Left renal pelvis (tissue), 4 donors: ENCODE data around the gene LENG8. TPM values are rescaled to one million over a fixed set of nuclear protein-coding genes. Genes with fewer than 3 reads are reported as not detected.

Experiments
- DNase-seq, 4 donors: peaks; one replicate each; pipeline ENCODE4 v3.0.0-alpha.2; 2013; ENCODE audit warnings: low read depth in 4 of 4, low spot score in 3 of 4
- polyA plus RNA-seq, 4 donors: library from polyadenylated mRNA; unstranded; fragments of 120-200 nt; gene quantifications; one replicate each; pipeline ENCODE4 v1.2.1, GENCODE V29; 2013; ENCODE audit not compliant: insufficient read length in 4 of 4

The LENG8 gene
- polyA plus RNA-seq, 4 donors: 96.5 to 227 (median 138) TPM

DNA sequence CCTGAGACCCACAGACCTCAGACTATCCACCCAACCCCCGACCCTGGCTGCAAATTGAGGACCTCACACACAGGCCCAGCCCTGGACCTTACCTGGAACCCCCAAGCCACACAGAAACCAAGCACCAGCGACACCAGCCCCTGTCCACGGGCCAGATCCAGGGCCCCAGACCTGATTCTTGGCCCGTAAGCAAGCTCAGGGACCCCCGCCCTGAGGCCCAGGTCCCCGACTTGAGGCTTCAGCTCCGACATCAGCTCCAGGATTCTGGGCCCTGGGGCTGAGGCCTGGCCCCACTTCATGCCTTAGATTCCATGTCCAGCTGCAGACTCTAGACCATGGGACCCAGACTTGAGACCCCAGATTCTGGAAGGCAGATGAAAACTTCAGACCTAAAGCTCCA lies 27.5 kb upstream of the LENG8 start:
- no peak for DNase-seq

DNA sequence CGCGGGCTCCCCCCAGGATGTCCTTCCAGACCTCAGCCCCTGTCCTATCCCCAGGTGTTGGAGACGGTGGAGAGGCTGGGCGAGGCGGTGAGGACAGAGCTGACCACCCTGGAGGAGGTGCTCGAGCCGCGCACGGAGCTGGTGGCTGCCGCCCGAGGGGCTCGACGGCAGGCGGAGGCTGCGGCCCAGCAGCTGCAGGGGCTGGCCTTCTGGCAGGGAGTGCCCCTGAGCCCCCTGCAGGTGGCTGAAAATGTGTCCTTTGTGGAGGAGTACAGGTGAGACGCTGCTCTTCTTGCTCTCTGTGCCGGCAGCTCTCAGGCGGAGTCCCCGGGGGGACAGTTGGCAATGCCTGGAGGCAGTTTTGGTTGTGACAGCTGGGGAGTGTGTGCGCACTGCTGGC lies 26.9 kb upstream of the LENG8 start:
- no peak for DNase-seq

DNA sequence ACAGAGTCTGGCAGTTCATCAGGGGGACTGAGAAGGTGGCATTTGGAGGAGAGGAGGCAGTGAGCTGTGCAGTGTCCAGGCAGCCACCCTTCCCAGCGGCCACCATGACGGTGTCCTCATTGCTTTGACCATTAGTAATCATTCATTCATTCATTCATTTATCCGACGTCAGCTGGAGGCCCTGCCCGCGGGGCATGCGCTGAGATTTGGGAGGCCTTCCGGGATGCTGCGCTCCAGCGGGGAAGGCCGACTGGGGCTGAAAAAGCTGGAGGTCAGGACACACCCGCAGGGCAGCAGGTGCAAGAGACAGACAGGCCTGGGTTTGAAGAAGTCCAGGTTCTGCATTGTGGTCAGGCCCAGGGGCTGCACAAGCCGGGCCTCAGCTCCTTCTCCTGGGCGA lies 24.8 kb upstream of the LENG8 start:
- DNase-seq: no peak

DNA sequence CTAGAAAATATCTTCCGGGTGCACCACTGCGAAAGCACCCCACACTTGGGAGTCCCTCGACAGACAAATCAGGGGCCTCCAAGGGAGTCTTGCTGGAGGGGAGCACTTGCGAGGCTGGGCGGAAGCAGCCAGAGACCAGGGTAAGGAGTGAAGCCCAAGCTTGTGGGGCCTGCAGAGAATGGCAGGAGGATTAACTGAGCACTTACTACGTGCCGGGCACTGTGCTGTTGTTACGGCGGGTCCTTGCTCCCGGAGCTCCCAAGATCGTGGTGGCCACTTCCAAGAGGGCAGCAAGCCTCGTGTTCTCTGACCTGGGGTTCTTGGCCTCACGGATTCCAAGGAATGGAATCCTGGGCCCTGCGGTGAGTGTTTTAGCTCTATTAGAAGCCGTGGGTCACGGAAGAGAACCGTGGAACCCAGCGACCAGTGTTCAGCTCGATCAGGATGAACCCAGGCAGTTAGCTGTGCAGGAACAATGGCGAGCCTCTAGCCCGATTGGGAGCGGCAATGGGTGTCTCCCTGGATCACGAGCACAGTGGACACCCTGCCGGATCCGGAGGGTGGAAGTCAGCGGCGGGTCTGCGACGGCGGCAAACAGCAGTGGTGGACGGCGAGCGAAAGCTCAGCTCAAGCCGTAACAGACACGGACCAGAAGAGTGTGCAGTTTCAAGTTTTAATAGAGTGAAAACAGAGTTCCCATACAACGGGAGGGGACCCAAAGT lies 24.2 kb upstream of the LENG8 start:
- no peak for DNase-seq

DNA sequence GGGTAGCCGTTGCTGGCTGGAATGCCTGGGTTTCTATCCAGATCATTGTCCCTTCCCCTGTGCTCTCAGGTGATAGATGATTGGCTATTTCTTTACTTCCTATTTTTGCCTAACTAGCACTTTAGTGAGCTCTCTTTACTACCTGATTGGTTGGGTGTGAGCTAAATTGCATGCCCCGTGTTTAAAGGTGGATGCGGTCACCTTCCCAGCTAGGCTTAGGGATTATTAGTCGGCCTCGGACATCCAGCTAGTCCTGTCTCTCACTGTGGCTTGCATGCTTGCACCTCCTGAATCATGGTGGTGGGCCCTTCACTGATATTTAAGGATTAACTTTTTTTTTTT lies 23.6 kb upstream of the LENG8 start:
- DNase-seq: no peak

DNA sequence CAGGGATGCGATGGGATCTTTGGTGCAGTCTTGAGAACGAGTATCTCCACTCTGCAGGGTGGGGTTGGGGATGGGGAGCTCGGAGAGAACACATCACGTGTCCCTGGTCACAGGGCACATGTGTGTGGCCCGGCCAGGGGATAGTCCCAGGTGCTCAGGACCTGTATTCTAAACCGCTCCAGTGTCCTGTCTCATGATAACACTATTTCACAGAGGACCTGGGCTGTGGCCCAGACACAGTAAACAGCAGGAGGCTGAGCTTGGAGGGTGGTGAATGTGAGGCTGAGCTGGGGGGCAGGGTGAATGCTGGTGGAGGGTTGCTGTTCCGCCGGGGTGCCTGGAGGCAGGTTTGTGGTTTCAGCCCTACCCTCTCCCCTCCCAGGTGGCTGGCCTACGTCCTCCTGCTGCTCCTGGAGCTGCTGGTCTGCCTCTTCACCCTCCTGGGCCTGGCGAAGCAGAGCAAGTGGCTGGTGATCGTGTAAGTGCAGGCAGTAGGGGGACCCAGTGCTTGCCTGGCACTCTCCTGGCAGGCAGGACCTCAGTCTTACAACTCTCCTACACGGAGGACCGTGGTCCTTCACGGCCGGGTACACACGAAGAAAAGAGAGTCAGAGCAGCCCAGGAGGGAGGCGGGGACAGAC lies 22.6 kb upstream of the LENG8 start:
- no peak for DNase-seq

DNA sequence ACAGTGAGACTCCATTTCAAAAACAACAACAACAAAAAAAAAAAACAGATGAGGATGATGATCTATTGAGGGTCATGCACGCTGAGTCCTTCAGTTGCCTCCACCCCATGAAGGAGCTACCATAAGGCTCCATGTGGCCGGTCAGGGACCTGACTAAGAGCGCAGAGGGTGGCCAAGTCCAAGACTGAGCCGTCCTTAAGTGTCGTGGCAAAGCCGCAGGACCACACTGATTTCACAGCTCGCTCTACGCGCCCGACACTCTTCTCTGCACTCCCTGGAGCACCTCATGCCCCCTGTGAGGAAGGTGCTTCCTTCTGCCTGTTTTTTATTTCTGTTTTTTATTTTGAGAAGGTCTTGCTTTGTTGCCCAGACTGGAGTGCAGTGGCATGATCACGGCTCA lies 21.4 kb upstream of the LENG8 start:
- DNase-seq: no peak

DNA sequence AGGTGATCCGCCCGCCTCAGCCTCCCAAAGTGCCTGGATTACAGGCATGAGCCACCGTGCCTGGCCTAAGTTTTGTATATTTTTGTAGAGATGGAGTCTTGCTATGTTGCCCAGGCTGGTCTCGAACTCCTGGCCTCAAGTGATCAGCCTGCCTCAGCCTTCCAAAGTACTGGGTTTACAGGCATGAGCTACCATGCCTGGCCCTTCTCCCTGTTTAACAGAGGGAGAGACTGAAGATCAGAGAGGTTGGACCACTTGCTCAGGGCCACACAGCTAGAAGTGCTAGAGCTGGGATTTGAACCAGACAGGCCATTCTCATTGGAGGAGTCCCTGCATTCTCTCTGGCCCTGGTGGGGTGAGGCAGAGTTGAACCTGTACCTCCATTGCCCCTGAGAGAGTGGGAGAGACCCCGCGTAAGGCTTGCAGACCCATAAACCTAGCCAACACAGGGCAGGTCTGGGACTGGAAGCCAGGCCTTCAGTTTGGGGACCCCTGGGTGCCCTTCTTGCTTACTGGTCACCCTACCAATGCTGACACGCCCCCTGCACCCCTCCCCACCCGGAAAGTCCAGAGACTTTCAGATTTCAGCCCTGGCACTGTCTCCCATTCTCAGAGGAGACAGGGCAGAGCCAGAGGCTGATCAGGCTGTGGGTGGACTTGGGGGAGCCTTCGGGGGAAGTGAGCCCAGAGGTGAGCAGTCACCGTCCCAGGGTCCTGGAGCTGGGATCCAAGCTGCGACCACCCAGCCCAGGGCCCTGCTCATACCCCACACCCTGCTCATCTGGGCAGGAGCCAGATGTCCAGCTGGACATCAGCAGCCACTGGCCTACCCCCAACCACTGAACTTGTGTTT lies 20.4 kb upstream of the LENG8 start:
- DNase-seq: no peak

DNA sequence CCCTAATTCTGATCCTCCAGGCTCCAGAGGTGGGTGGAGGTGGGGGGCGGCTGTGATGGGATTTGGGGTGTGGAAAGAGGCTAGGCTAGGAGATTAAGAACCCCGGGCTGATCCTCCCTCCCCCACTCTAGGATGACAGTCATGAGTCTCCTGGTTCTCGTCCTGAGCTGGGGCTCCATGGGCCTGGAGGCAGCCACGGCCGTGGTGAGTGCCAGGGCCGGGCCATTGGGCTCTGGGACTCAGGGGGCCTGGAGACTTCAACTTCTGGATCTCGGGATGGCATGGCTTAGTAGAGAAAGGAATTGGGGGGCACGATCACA lies 19.9 kb upstream of the LENG8 start:
- DNase-seq: no peak

DNA sequence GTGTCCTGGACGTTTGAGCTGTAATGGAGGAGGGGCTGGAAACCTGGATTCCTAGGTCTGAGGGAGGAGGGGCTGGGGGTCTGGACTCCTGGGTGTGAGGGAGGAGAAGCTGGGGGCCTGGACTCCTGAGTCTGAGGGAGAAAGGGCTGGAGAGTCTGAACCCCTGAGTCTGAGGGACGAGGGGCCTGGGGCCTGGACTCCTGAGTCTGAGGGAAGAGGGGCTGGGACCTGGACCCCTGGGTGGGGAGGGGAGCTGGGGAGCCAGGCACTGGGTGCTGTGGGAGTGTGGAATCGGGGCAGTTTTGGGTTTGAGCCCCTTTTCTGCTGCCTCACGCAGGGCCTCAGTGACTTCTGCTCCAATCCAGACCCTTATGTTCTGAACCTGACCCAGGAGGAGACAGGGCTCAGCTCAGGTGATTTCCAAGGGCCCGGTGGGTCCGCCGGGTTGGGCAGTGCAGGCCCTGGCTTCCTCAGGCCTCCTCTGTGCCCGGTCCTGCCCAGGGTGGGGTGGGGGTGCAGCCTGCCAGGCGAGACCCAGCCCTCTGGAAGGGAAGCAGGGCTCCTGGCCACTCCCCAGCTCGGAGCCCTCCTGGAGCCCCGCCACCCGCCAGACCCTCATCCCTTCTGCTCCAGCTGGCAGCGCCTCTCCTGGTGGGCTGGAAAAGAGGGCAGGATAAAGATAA lies 19.3 kb upstream of the LENG8 start:
- no peak for DNase-seq

DNA sequence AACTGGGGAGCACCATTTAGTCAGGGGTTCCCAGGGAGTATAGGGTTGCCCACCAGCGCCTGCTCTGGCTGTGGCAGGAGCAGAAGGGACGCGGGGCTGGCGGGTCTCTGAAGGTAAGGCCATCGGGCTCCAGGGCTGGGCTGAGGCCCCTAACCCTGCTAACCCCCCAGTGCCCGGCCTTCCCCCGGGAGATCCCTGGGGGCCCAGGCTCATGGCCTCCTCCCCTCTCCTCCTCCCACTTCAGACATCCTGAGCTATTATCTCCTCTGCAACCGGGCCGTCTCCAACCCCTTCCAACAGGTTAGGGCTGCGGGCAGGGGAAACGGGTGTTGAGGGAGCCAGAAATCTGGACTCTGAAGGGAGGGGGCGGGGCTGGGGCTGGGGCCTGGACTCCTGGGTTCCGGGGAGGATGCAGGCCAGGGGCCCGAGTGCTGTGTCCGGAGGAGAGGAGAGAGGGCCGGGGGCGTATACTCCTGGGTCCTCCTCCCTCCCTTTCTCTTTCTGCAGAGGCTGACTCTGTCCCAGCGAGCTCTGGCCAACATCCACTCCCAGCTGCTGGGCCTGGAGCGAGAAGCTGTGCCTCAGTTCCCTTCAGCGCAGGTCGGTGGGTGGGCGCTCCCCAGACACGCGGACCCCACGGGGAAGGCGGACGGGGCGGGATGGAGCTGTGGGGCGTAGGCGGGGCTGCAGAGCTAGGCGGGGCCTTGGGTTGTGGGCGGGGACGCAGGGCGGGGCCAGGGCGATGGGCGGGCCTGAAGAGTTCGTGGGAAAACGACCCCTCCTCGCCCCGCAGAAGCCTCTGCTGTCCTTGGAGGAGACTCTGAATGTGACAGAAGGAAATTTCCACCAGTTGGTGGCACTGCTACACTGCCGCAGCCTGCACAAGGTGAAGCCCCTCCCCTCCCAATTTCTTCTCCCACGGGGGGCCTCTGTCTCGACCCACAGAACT lies 18.4 kb upstream of the LENG8 start:
- DNase-seq: no peak

DNA sequence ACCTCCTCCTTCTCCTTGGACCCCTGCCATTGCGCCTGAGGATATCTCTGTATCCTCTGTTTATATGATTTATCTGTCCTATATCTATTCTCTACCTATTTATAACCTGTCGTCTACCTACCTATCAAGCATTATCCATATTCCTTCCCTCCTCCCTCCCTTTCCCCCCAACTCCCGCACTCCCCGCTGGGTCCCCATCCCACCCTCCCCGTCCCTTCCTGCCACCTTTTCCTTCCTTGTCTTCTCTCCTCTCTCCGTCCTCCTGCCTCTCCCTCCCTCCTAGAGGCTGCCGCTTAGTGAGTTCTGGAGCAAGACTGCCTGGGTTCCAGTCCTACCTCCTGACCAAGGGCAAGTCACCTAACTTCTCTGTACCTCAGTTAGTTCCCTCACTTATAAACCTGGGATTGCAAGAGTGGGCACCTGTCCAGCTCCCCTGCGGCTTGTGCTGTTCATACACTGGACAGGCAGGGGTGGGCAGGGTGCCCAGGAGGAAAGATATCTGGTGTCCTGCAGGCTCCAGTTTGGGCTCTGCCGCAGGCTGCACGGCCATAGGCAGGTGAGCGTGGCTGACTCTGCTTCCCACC lies 17.7 kb upstream of the LENG8 start:
- DNase-seq: no peak

DNA sequence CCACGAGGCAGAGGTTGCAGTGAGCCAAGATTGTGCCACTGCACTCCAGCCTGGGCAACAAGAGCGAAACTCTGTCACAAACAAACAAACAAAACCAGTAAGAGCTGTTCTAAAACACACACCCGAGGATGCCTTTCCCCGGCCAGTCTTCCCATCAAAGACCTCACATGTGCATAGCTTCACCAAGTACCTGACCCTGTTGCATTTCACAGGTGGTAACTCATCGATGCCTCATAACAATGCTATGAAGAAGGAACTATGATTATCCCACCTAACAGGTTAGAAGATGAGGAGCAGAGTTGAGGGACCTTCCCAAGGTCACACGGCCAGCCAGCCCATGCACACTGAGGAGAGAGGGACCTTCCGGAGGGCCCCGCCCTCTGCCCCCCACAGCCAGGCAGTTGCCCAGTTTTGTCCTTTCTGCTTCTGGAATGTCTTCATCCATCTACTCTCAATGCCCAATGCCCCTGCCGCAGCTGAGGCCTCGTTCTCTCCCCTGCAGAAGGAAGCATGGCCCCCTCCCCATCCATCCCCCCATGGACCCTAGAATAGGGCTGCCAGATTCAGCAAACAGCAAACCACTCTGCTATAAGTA lies 16.8 kb upstream of the LENG8 start:
- no peak for DNase-seq

DNA sequence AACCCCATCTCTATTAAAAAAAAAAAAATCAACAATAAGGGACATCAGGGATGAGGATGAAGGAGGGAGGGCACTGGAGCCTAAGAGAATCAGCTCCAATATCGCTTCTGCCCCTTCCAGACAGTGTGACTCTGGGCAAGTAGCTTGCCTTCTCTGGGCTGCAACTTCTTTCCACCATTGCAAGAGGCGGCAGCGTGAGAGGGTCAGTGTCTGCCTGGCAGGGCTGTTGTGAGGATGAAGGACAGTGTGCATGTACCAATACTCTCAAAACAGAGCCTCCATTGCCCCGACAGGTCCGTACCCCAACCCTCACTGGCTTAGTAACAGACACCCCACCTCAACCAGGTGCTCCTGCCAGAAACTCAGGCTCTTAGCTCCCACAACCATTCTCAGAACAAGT lies 15.3 kb upstream of the LENG8 start:
- no peak for DNase-seq

DNA sequence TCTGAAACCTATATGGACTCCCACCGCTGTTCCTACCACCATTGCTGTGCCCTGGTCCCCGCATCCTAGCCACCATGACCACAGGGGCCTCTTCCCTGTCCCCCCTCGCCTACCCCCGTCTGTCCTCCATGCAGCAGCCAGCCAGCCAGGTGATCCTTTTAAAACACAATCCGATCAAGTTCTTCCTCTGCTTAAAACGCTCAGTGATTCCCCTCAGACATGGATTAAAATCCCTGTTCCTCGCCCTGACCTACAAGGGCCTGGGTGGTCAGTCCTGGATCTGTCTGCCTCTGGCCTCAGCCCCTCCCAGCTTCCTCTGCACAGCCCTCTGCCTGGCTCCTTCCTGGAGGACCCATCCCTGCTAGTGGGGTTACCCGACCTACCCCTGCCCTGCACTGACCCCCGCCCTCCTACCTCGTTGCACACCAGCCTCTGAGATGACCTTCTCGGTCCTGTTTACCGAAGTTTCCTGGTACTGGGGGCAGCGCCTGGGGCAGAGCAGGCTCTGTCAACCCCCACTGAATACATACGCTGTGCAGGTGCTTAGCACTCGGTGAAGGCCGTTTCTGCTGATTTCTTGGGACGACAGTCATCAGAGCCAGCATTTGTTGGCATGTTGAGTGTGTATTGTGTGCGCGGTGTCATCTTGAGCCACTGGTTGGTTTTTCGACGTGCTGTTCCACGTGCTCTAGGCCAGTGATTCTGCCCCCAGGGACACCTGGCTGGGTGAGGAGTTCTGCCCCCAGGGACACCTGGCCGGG lies 14.7 kb upstream of the LENG8 start:
- no peak for DNase-seq

DNA sequence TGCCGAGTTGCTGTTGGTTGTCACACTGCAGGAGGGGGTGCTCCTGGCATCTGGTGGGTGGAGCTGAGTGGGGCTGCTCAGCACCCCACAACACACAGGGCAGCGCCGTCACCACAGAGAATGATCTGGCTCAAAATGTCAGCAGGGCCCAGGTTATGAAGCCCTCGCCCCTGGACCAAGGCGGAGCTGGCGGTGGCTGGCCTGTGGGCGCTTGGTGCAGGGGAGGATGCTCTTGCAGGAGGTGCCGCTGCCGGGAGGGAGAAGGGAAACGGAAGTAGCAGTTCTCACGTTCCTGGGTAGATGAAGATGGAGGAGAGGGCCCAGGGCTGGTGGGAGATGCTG lies 14.2 kb upstream of the LENG8 start:
- DNase-seq: no peak

DNA sequence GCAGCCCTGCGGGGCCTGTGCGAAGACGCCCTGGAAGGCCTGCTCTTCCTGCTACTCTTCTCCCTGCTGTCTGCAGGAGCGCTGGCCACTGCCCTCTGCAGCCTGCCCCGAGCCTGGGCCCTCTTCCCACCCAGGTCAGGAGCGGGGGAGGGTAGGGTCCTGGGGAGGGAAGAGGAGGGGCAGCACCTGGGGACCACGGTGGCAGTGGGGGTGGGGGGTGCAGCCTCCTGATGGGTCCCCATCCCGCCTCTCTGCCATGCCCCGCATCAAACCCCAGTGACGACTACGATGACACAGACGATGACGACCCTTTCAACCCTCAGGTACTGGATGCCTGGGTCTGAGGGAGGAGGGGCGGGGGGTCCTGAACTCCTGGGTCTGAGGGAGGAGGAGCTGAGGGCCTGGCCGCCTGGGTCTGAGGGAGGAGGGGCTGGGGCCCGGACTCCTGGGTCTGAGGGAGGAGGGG lies 13.4 kb upstream of the LENG8 start:
- DNase-seq: no peak

DNA sequence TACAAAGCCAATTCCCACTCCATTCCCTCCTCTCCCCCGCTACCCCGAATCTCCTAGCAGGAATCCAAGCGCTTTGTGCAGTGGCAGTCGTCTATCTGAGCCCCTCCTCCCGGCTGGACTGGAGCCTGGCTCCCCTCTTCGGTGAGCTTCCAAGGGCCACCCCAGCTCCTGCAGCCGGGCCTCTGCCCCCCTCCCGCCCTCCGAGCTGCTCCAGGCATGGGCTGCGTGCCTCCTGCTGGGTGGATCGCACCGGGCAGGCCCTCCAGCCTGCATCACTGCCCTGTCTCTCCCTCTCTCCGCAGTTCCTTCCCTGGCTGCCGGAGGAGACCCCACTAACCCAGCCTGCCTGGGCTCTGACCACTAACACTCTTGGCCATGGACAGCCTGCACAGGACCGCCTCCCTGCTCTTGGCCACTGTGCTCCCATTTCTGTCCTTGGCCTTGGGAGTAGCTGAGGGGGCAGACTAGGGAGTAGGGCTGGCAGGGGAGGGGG lies 12.9 kb upstream of the LENG8 start:
- DNase-seq: no peak
